Chondrocyte (in vitro differentiated cells): Measurements from ENCODE around the gene P2RX6. TPM values are rescaled to one million over a fixed set of nuclear protein-coding genes. Genes with fewer than 3 reads are reported as not detected.

ENCODE experiments used
- DNase-seq: peaks from one replicate; pipeline ENCODE4 v3.0.0; 2021; ENCODE audit warnings: mixed read lengths, low spot score
- H3K27ac Mint-ChIP-seq: one replicate; pipeline ENCODE4 v1.8.0; 2021; ENCODE audit warnings: mild to moderate bottlenecking, moderate library complexity, mixed read lengths; ENCODE audit not compliant: unreplicated experiment
- H3K27me3 Mint-ChIP-seq: 2 replicates; pipeline ENCODE4 v1.8.0; 2021; ENCODE audit warnings: low read depth, mixed read lengths
- H3K36me3 Mint-ChIP-seq: 2 replicates; pipeline ENCODE4 v1.8.0; 2021; ENCODE audit warnings: low read depth, mixed read lengths
- H3K4me1 Mint-ChIP-seq: 2 replicates; pipeline ENCODE4 v1.8.0; 2021; ENCODE audit warnings: low read depth, mild to moderate bottlenecking, mixed read lengths
- H3K4me3 Mint-ChIP-seq: one replicate; pipeline ENCODE4 v1.8.0; 2021; ENCODE audit warnings: mild to moderate bottlenecking, moderate library complexity, mixed read lengths; ENCODE audit not compliant: unreplicated experiment
- H3K9me3 Mint-ChIP-seq: 2 replicates; pipeline ENCODE4 v1.8.0; 2021; ENCODE audit warnings: low read depth, mixed read lengths
- CTCF ChIP-seq: fragments of 200-600 bp; sonication (generic); IDR thresholded peaks from 2 replicates; pipeline ENCODE4 v1.5.0; 2021; ENCODE audit warnings: antibody characterized with exemption, mild to moderate bottlenecking, moderate library complexity
- long read RNA-seq: library from polyadenylated mRNA; stranded (forward); transcript quantifications from one replicate; pipeline ENCODE4 v2.0.0, GENCODE V29; 2021
- total RNA-seq: library from RNA; stranded (reverse); gene quantifications from 3 replicates; pipeline ENCODE4 v1.2.1, GENCODE V29; 2021

The P2RX6 gene
- 2.1 to 4.9 TPM (median 2.2 TPM) in 3 replicates for total RNA-seq
- long read RNA-seq, partial matches to known transcripts: 2 of 5 reads
- long read RNA-seq, other reads (novel, unspliced or antisense): 3 of 5 reads

DNA sequence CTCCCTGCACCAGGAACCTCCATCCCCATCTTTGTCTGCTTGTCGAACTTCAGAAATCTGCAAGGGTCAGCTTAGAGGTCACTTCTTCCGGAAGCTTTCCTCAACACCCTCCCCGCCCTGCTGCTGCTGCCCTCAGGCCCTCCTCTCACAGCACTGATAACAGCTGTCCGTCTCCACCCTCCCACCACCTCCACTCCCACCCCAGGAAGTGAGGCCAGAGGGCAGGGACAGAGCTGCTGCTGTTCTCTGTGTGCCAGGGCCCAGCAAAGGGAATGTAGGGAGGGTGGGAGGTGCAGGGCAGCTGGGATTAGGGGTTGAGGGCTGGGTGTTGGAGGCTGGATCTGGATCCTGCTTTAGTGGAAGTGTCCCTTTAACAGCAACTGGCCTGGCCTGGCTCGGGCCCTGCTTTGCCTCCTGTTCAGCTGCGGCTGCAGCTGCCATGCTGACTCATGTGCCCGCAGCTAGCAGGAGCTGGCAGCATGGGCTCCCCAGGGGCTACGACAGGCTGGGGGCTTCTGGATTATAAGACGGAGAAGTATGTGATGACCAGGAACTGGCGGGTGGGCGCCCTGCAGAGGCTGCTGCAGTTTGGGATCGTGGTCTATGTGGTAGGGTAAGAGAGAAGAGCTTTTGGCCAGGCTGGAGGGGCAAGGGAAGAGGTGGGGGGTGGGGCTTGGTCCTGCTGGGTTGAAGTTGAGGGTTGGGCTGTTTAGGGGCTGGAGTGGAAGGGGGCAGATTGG, at the start of gene P2RX6:
P2RX6 (plus strand) TSS at position 440 of the 740 bp plus-strand sequence; CDS start at position 450, 10 bp downstream.
- no peak for TF ChIP-seq CTCF
- H3K4me3 Mint-ChIP-seq: peak within 1 kb of the TSS; percentile 78
- peak within 1 kb of the TSS; percentile 82 for H3K27ac Mint-ChIP-seq
- no peaks in the 10 kb centered on the region for H3K27me3 Mint-ChIP-seq
- no peaks in the 10 kb centered on the region for H3K9me3 Mint-ChIP-seq
- DNase-seq: no peak
- peaks cover 2% of the 10 kb centered on the region for H3K36me3 Mint-ChIP-seq
- H3K4me1 Mint-ChIP-seq: peaks cover 29% of the 10 kb centered on the region

DNA sequence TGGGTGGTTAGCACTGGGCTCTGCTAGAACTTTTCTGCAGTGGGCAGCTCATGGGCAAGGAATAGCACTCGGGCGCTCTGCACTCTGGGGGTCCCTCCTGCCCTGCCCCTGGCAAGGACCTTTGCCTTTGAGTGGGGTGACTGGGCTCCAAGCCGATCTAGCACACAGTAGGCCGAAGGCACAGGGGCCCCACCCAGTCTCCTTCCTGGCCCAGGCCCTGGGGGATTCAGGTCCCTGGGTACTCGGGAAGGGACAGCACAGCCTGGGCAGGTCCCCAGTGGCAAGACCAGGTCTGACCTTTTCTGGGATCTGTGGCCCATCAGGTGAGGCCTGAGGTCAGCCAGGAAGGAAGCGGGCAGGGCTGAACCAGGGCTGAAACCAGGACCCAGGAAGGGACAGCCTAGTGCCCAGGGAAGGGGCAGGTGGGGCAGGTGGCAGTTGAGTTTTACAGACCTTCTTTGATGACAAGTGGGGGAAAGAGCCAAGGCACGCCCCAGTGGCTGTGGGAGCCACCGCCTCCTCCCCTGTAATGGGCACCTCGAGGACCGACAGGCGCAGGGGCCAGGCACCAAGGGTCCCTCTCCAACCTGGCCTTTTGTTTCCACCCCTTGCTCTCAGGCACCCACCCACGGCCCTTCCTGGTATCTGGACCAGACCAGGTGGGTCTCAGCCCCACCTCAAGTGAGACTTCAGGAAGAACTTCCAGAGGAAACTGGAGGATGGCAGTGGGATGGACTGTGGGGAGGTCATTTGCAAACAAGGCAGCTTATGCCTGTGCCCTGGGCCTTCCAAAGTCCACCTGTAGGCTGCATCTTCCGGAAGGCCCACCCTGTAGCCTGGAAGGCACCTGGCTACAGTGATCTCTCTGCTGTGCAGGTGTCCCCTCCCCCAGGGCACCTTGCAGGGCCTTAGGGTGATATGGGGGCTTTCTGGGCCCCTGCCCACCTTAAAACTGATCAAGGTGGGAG, 48.8 kb upstream of the P2RX6 start:
- Mint-ChIP-seq H3K4me1 (peaks cover 9% of the 10 kb centered on the region), H3K9me3 (no peaks in the 10 kb centered on the region), H3K27me3 (peaks cover 5% of the 10 kb centered on the region), H3K36me3 (no peaks in the 10 kb centered on the region), H3K27ac (no peak overlapping the region), H3K4me3 (no peak overlapping the region)
- TF ChIP-seq CTCF: no peak
- no peak for DNase-seq

- no peak for TF ChIP-seq CTCF
- no peak within 1 kb of the TSS for H3K27ac Mint-ChIP-seq
- H3K4me1 Mint-ChIP-seq: peaks cover 7% of the 10 kb centered on the region
- no peak for DNase-seq
- no peaks in the 10 kb centered on the region for H3K36me3 Mint-ChIP-seq
- H3K27me3 Mint-ChIP-seq: peaks cover 5% of the 10 kb centered on the region
- H3K4me3 Mint-ChIP-seq: no peak within 1 kb of the TSS
- no peaks in the 10 kb centered on the region for H3K9me3 Mint-ChIP-seq
Measured at GRCh38 chr22:20966883-20967696, 47.9 kb upstream of the P2RX6 start, which contains the start of gene AIFM3. TSS of gene AIFM3 (plus strand) at chr22:20967255. CDS start at chr22:20967945, 690 bp downstream.

- Mint-ChIP-seq H3K27me3 (peaks cover 5% of the 10 kb centered on the region), H3K4me1 (peaks cover 9% of the 10 kb centered on the region), H3K4me3 (no peak overlapping the region), H3K27ac (no peak overlapping the region), H3K9me3 (no peaks in the 10 kb centered on the region), H3K36me3 (no peaks in the 10 kb centered on the region)
- no peak for DNase-seq
- no peak for TF ChIP-seq CTCF
Measured at GRCh38 chr22:20967697-20968211, 47.2 kb upstream of the P2RX6 start.
